HepG2 (cell line): ENCODE measurements around the gene DAB1. TPM values are rescaled to one million over a fixed set of nuclear protein-coding genes. Genes with fewer than 3 reads are reported as not detected.

ENCODE experiments used
- E2F2 ChIP-seq: sonication (generic); formaldehyde crosslinking; IDR thresholded peaks from 2 replicates; pipeline ENCODE4 v1.4.0; 2020; ENCODE audit warnings: missing genetic modification reagents, borderline replicate concordance
- HDAC1 ChIP-seq: sonication (generic); formaldehyde crosslinking; IDR thresholded peaks from 2 replicates; pipeline ENCODE4 v1.5.1; 2020; ENCODE audit warnings: mild to moderate bottlenecking, missing genetic modification reagents
- HNF4A ChIP-seq: sonication (generic); formaldehyde crosslinking; IDR thresholded peaks from 2 replicates; pipeline ENCODE4 v1.4.0; 2020; ENCODE audit warnings: missing genetic modification reagents
- IKZF4 ChIP-seq: sonication (generic); formaldehyde crosslinking; IDR thresholded peaks from 2 replicates; pipeline ENCODE4 v1.5.1; 2020; ENCODE audit warnings: borderline replicate concordance, mild to moderate bottlenecking, low read depth, missing genetic modification reagents; ENCODE audit errors: not compliant biosample characterization
- KAT8 ChIP-seq: IDR thresholded peaks from 2 replicates; pipeline ENCODE4 v1.6.1; 2016; ENCODE audit warnings: missing genetic modification reagents, missing compliant biosample characterization
- MAZ ChIP-seq, 2 experiments: sonication (generic) in 1 of 2; formaldehyde crosslinking in 1 of 2; IDR thresholded peaks; 2 replicates each; pipeline versions ENCODE4 v1.5.0 to v1.6.1; 2012 to 2020; ENCODE audit warnings: low read depth in 2 of 2, mild to moderate bottlenecking in 2 of 2, borderline replicate concordance in 1 of 2, improper control_type of control experiment in 1 of 2, low read length in 1 of 2, missing genetic modification reagents in 1 of 2, moderate library complexity in 1 of 2
- MBD4 ChIP-seq: IDR thresholded peaks from 2 replicates; pipeline ENCODE4 v1.6.1; 2012; ENCODE audit warnings: low read length, inconsistent platforms, borderline replicate concordance
- MLX ChIP-seq: IDR thresholded peaks from 2 replicates; pipeline ENCODE4 v1.6.1; 2016
- MTF2 ChIP-seq: sonication (generic); formaldehyde crosslinking; IDR thresholded peaks from 2 replicates; pipeline ENCODE4 v1.5.0; 2020; ENCODE audit warnings: missing genetic modification reagents, borderline replicate concordance
- NKX3-1 ChIP-seq: sonication (generic); formaldehyde crosslinking; IDR thresholded peaks from 2 replicates; pipeline ENCODE4 v1.5.0; 2020; ENCODE audit warnings: missing genetic modification reagents
- NR1H2 ChIP-seq: sonication (generic); formaldehyde crosslinking; IDR thresholded peaks from 2 replicates; pipeline ENCODE4 v1.8.1; 2022; ENCODE audit warnings: low read depth, missing genetic modification reagents, borderline replicate concordance
- PHF8 ChIP-seq: sonication (generic); formaldehyde crosslinking; IDR thresholded peaks from 2 replicates; pipeline ENCODE4 v1.5.0; 2020; ENCODE audit warnings: missing genetic modification reagents
- RAD21 ChIP-seq: fragments of 450-650 bp; formaldehyde crosslinking; IDR thresholded peaks from 2 replicates; pipeline ENCODE4 v1.5.0; 2020; ENCODE audit warnings: mild to moderate bottlenecking
- RXRB ChIP-seq: IDR thresholded peaks from 2 replicates; pipeline ENCODE4 v1.6.1; 2016; ENCODE audit warnings: borderline replicate concordance, missing genetic modification reagents, missing compliant biosample characterization
- SP5 ChIP-seq: IDR thresholded peaks from 2 replicates; pipeline ENCODE4 v1.6.1; 2016; ENCODE audit warnings: low read depth, borderline replicate concordance
- TCF7L2 ChIP-seq: IDR thresholded peaks from 2 replicates; pipeline ENCODE4 v1.6.1; 2011; ENCODE audit warnings: mild to moderate bottlenecking, low read depth, low read length, moderate library complexity
- TFE3 ChIP-seq: IDR thresholded peaks from 2 replicates; pipeline ENCODE4 v1.6.1; 2016
- THAP8 ChIP-seq: sonication (generic); formaldehyde crosslinking; IDR thresholded peaks from 2 replicates; pipeline ENCODE4 v1.5.1; 2020; ENCODE audit warnings: missing genetic modification reagents, mild to moderate bottlenecking, borderline replicate concordance
- ZBTB7B ChIP-seq: sonication (generic); formaldehyde crosslinking; IDR thresholded peaks from 2 replicates; pipeline ENCODE4 v1.4.0; 2020; ENCODE audit warnings: missing genetic modification reagents
- ZFP1 ChIP-seq: IDR thresholded peaks from 2 replicates; pipeline ENCODE4 v1.6.1; 2016
- ZNF207 ChIP-seq: fragments of 450-650 bp; IDR thresholded peaks from 2 replicates; pipeline ENCODE4 v1.6.1; 2016; ENCODE audit warnings: antibody characterized with exemption, borderline replicate concordance
- ZNF281 ChIP-seq: sonication (generic); formaldehyde crosslinking; IDR thresholded peaks from 2 replicates; pipeline ENCODE4 v1.4.0; 2020; ENCODE audit warnings: missing genetic modification reagents, borderline replicate concordance
- ZNF382 ChIP-seq: sonication (generic); formaldehyde crosslinking; IDR thresholded peaks from 2 replicates; pipeline ENCODE4 v1.5.0; 2020; ENCODE audit warnings: missing genetic modification reagents, mild to moderate bottlenecking, borderline replicate concordance
- ZNF558 ChIP-seq: sonication (generic); formaldehyde crosslinking; IDR thresholded peaks from 2 replicates; pipeline ENCODE4 v1.9.0; 2022; ENCODE audit warnings: mild to moderate bottlenecking, missing genetic modification reagents, borderline replicate concordance
- ZNF567 ChIP-seq: sonication (generic); formaldehyde crosslinking; IDR thresholded peaks from 2 replicates; pipeline ENCODE4 v1.8.1; 2023; ENCODE audit warnings: mild to moderate bottlenecking, missing genetic modification reagents, borderline replicate concordance
- polyA plus RNA-seq, 8 experiments: library from polyadenylated mRNA; depleted of rRNA in 3 of 8; stranded (reverse) in 7 of 8; unstranded in 1 of 8; fragments of >200 nt; fragmentation: Illumina TruSeq in 4 of 8; extraction: Trizol in 4 of 8; gene quantifications; 2 replicates each; pipeline versions ENCODE4 v1.2.1 to v1.2.3, GENCODE V29; 2011 to 2016; ENCODE audit warnings: low read depth in 4 of 8, missing spikeins in 1 of 8, mixed read lengths in 1 of 8; ENCODE audit not compliant: insufficient read depth in 1 of 8
- total RNA-seq, 5 experiments: library from RNA; depleted of rRNA; stranded (reverse); fragments of >200 nt; fragmentation: Illumina TruSeq; extraction: Trizol; gene quantifications; 2 replicates each; pipeline ENCODE4 v1.2.3, GENCODE V29; 2016; ENCODE audit warnings: low read depth in 1 of 5

The DAB1 gene
- total and polyA plus RNA-seq, 2 of the 13 experiments (the other 11 are each of a cell fraction or from before 2014, with no cell fraction given): 0.04 to 0.13 TPM

GRCh38 chr1:56985857-56986256 is 438.0 kb downstream of the DAB1 start (continued):
- TF ChIP-seq ZNF281 (CRISPR knock-in tag) (no peak), SP5 (no peak), MAZ (IDR thresholded peaks at IDR 0.05; ENCODE audit: borderline replicate concordance, low read depth, low read length) (no peak), MAZ (CRISPR knock-in tag; IDR thresholded peaks at IDR 0.05; ENCODE audit: low read depth) (no peak), E2F2 (CRISPR knock-in tag) (no peak), RAD21 (CRISPR knock-in tag) (no peak), ZNF382 (CRISPR knock-in tag) (no peak), HDAC1 (CRISPR knock-in tag) (0 out of 2 replicates have a peak, but pooled peaks have one; percentile 36), THAP8 (no peak), NKX3-1 (CRISPR knock-in tag) (0 out of 2 replicates have a peak, but pooled peaks have one; percentile 28), NR1H2 (CRISPR knock-in tag) (no peak), ZFP1 (CRISPR knock-in tag) (no peak), MTF2 (no peak), HNF4A (CRISPR knock-in tag) (peak; percentile 86), RXRB (CRISPR knock-in tag) (peak; percentile 37; the same call in 1 of the 2 replicates), PHF8 (CRISPR knock-in tag) (no peak), ZNF567 (CRISPR knock-in tag) (no peak), TCF7L2 (peak; percentile 27; the same call in 1 of the 2 replicates), ZNF558 (no peak), ZNF207 (no peak), KAT8 (peak; percentile 34; the same call in 1 of the 2 replicates), TFE3 (CRISPR knock-in tag) (no peak), MLX (CRISPR knock-in tag) (no peak), IKZF4 (CRISPR knock-in tag) (no peak), MBD4 (no peak), ZBTB7B (CRISPR knock-in tag) (no peak)
